ENCODE data around the gene GM2A. TPM values are rescaled to one million over a fixed set of nuclear protein-coding genes. Genes with fewer than 3 reads are reported as not detected.
"Not testable (repeated sequence)": the region's sequence is repeated elsewhere in the genome, so short reads cannot be mapped to it uniquely, and the experiment has no call there.

GM2A gene
- total RNA-seq, 1 experiment from 2014 or later, result 29.4 TPM

DNA sequence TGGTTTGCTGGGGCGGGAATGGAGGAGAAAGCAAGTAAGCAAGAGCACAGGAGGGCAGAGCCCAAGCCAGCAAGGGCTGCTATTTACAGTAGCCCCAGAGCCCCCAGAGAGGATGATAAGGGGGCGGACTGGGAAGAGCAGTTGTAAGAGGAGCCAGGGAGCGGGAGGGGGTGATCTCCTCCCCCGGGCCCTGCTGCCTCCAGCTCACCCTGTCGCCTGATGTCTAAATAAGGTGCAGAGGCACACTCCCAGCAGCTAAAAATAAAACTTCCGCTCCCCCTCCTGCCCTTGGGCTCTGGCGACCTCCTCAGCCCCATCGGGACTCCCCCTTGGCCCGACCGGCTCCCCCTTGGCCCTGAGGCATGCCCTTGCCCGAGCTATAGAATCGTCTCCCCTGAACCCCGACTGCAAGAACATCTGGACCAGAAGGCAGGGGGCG, 14.7 kb upstream of the GM2A start:
- Histone ChIP-seq H3K27me3 (ENCODE audit: control insufficient read depth, insufficient read depth, low read length) (no peaks in the 10 kb centered on the region), H3K4me3 (ENCODE audit: insufficient read depth, low read depth, low read length) (no peak overlapping the region)
- DNase-seq, result peak; percentile 69

DNA sequence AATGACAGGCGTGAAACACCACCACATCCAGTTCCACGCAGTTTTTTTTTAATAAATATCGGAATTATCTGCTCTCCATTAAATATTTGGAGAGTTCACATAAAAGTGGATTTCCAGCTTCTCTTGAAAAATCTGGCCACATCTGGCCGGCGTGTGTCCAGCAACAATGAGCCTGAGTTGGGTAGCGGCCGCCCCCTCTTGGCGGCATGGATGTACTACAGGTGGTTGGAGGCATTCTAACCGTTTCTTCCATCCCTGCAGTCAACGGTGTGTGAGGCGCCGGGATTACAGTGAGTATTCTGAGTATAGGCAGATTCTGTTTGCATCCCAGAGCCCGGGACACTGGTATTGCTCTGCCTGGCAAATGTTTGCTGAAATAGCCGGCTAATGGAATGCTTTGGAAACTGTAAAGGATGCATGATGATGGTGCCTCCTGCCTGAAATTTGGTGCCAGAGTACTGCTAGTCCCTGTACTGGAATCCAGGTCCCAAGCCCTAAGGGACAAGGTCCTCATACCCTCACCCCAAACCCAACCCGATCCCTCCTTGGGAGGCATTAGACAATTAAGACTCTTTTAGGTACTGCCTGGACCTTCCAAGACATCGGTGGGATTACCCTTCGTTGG, 13.6 kb upstream of the GM2A start:
- H3K36me3 ChIP-seq (replicated peaks; ENCODE audit: control insufficient read depth, insufficient read depth, low read length), result no peaks in the 10 kb centered on the region
- H3K27me3 ChIP-seq (ENCODE audit: control insufficient read depth, insufficient read depth, low read length), result no peaks in the 10 kb centered on the region
- peak; percentile 83 for DNase-seq

More for the DNA sequence above, 14.7 kb upstream of the GM2A start:
- H3K36me3 ChIP-seq (replicated peaks; ENCODE audit: control insufficient read depth, insufficient read depth, low read length), result no peaks in the 10 kb centered on the region

DNA sequence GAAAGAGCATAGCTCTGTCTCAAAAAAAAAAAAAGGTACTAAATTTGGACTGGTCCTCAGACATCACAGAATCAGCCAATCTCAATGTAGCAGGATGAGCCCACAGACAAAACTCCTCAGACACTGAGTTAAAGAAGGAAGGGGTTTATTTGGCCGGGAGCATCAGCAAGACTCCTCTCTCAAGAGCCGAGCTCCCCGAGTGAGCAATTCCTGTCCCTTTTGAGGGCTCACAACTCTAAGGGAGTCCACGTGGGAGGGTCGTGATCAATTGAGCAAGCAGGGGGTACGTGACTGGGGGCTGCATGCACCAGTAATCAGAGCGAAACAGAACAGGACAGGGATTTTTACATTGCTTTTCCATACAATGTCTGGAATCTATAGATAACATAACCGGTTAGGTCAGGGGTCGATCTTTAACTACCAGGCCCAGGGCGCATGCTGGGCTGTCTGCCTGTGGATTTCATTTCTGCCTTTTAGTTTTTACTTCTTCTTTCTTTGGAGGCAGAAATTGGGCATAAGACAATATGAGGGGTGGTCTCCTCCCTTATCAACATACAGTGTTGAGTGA, 12.6 kb upstream of the GM2A start:
- H3K36me3 ChIP-seq (replicated peaks; ENCODE audit: control insufficient read depth, insufficient read depth, low read length); H3K4me3 ChIP-seq (ENCODE audit: insufficient read depth, low read depth, low read length); DNase-seq; H3K27me3 ChIP-seq (ENCODE audit: control insufficient read depth, insufficient read depth, low read length): not testable (repeated sequence)

More for the DNA sequence above, 13.6 kb upstream of the GM2A start:
- H3K4me3 ChIP-seq (ENCODE audit: insufficient read depth, low read depth, low read length), result no peak overlapping the region

DNA sequence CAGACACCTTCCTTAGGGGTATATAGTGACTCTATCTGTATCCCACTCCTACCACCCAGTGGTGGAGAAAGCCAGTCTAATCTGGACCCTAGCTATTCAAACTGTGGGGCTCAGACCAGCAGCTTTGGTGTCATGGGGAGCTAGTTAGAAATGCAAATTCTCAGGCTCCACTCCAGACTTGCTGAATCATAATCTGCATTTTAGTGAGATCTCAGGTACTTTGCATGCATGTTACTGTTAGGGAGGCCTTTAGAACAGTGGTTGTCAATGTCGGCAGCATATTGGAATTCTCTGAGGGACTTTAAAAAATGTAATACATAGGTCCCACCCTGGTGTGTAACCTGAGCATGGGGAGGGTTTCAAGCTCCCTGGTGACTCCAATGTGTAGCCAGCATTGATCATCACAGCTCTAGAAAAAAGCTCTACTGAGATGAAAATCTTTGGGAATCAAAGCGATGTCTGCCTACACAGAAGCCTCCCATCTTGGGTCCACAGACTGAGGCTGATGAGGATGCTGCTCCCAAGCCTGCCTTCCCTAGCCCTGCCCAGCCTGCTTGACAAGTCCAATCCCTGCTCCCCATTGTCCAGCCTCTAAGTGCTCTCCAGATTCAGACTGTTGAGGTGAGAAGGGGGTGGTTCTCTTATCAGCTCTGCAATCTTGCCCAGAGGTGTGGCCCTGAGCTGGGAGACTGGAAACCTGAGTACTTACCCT, 11.9 kb upstream of the GM2A start:
- no peaks in the 10 kb centered on the region for H3K27me3 ChIP-seq (ENCODE audit: control insufficient read depth, insufficient read depth, low read length)
- no peak for DNase-seq
- no peak overlapping the region for H3K4me3 ChIP-seq (ENCODE audit: insufficient read depth, low read depth, low read length)
- no peaks in the 10 kb centered on the region for H3K36me3 ChIP-seq (replicated peaks; ENCODE audit: control insufficient read depth, insufficient read depth, low read length)

DNA sequence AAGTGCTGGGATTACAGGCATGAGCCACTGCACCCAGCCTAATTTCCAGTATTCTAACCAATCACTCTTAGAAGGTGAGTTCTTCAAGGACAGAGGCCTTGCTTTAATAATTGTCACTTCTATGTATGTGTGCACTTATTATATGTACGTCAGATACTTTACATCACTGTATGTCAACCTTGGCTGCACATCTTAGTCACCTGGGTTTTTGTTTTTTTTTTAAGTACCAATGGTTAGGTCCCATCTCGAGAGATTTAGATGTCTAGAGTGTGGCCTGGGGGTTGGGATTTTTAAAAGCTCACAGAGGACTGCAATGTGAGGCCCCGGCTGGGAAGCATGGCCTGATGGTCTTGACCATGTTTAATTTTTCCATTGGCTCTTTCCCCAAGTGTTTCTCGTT, 9.9 kb upstream of the GM2A start:
- no peaks in the 10 kb centered on the region for H3K36me3 ChIP-seq (replicated peaks; ENCODE audit: control insufficient read depth, insufficient read depth, low read length)
- no peaks in the 10 kb centered on the region for H3K27me3 ChIP-seq (ENCODE audit: control insufficient read depth, insufficient read depth, low read length)
- H3K4me3 ChIP-seq (ENCODE audit: insufficient read depth, low read depth, low read length), result no peak overlapping the region
- DNase-seq, result no peak

DNA sequence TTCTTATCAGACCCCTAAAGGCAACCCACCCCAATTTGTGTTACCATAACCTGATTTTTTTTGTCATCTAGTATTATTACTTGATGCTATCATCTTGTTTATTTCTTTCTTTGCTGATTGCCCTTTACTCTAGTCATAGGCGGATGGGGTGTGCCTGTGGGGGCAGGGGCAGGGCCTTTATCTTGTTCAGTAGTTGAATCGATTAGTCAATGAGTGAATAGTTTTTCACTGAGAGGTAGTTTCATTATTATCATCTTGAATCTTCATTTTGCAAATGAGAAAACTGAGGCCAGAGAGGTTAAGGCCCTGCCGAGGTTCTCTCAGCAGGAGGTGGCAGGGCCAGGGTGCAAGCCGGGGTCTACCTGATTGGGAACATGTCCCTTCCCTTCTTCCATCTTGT, 9.4 kb upstream of the GM2A start:
- no peaks in the 10 kb centered on the region for H3K27me3 ChIP-seq (ENCODE audit: control insufficient read depth, insufficient read depth, low read length)
- no peak overlapping the region for H3K4me3 ChIP-seq (ENCODE audit: insufficient read depth, low read depth, low read length)
- DNase-seq, result no peak
- H3K36me3 ChIP-seq (replicated peaks; ENCODE audit: control insufficient read depth, insufficient read depth, low read length), result no peaks in the 10 kb centered on the region

DNA sequence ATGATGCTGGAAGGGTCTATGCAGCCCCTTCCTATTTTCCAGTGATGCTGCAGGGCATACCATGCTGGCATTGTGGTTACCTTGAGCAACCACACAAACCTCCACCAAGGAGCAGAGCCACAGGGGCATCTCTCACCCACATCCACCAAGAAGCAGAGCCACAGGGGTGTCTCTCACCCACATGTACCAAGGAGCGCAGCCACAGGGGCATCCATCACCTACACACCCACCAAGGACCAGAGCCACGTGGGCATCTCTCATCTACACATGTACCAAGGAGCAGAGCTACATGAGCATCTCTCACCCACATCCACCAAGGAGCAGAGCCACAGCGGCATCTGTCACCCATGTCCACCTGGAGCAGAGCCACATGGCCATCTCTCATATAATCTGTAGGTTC, 8.8 kb upstream of the GM2A start:
- H3K4me3 ChIP-seq (ENCODE audit: insufficient read depth, low read depth, low read length), result no peak overlapping the region
- DNase-seq, result no peak
- H3K36me3 ChIP-seq (replicated peaks; ENCODE audit: control insufficient read depth, insufficient read depth, low read length), result no peaks in the 10 kb centered on the region
- no peaks in the 10 kb centered on the region for H3K27me3 ChIP-seq (ENCODE audit: control insufficient read depth, insufficient read depth, low read length)

DNA sequence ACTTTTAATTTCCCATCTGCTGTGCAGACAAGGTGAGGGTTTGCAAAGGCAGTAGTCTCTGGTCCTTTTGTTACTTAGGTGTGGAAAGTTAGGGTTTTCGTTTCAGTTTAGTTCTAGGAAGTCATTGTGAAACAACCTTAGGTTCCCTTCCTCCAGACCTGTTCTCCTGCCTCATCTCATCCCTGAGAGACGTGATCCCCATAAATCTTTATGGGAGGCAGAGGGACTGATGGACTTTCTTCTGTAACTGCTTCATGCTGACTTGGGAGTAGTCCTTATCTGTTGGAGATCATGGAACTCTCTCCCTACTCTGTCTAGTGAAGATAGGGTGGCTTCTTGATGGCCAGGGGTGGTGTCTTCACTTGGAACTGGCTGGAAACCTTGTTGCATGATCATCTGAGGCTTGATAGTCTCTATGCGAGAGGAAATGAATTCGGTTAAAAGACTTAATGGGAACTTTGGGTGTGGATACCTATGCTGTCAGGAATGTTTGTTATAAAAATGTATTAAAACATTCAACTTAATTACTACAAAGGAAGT, 7.2 kb upstream of the GM2A start:
- Histone ChIP-seq H3K27me3 (ENCODE audit: control insufficient read depth, insufficient read depth, low read length) (no peaks in the 10 kb centered on the region), H3K36me3 (replicated peaks; ENCODE audit: control insufficient read depth, insufficient read depth, low read length) (no peaks in the 10 kb centered on the region), H3K4me3 (ENCODE audit: insufficient read depth, low read depth, low read length) (no peak overlapping the region)
- DNase-seq, result no peak

DNA sequence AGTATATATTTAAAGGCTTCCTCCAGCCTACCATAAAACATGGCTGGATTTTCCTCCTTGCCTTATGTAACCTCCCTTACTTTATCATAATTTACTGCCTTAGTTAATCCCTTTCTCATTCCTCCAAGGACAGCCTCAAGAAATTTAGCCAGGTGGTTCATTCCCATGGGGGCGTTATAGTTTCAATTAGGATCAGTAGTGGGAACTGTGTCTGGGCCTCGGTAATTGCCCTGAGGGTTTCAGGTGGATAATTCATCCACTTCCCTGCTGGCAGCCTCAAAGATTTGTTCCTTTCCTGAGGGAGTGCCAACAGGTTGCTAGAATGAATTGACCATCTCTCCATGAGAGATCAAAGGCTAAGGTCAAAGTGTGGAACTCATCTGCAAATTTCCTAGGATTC, 4.3 kb upstream of the GM2A start:
- no peak overlapping the region for H3K4me3 ChIP-seq (ENCODE audit: insufficient read depth, low read depth, low read length)
- DNase-seq, result no peak
- no peaks in the 10 kb centered on the region for H3K36me3 ChIP-seq (replicated peaks; ENCODE audit: control insufficient read depth, insufficient read depth, low read length)
- no peaks in the 10 kb centered on the region for H3K27me3 ChIP-seq (ENCODE audit: control insufficient read depth, insufficient read depth, low read length)

DNA sequence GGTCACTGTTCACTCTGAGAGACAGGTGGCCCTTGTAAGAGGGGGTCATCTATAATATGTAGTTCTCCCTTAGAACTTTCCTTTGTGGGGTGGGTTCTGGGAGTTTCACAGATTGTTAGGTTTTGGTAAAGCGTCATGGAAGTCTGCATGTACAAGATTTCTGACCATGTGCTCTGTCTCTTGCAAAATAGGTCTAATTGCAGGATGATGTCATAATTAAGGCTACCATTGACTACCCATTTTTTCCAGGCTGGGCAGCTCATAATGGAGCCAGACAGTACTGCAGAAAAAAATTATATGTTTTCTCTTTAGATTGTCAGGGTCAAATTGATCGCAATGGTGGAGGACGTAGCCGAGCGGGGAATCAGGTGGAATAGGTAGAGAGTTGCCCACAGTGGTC, 3.7 kb upstream of the GM2A start:
- Histone ChIP-seq H3K36me3 (replicated peaks; ENCODE audit: control insufficient read depth, insufficient read depth, low read length) (no peaks in the 10 kb centered on the region), H3K4me3 (ENCODE audit: insufficient read depth, low read depth, low read length) (no peak overlapping the region), H3K27me3 (ENCODE audit: control insufficient read depth, insufficient read depth, low read length) (no peaks in the 10 kb centered on the region)
- no peak for DNase-seq

DNA sequence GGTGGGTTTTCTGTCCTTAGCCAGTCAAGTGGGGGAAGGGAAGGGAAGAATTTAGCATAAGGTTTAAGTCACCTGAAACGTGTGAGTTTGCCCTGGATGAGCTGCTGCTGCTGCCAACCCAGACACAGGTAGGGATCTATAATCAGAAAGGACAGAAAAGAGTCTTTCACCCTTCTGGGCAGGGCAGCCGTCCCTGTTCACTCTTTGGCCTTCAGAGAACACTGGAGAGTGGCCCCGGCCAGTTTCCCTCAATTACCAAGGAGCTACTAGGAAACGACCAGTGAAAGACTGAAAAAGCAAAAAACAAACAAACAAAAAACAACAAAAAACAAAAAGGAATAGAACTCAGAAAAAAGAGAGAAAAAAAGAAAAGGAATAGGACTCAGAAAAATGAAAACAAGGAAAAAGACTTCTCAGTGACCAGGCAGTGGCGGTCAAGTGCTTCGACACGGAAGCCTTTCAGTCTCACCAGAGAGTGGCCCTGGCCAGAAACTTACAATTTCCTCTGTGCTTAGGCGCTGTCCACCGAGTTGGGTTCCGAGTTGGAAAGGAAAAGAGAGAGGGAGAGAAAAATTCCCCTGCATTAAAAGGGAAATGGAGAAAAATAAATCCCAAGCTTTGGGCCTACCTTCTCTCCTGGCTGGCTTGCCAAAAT, 2.5 kb upstream of the GM2A start:
- Histone ChIP-seq H3K4me3 (ENCODE audit: insufficient read depth, low read depth, low read length) (no peak overlapping the region), H3K36me3 (replicated peaks; ENCODE audit: control insufficient read depth, insufficient read depth, low read length) (no peaks in the 10 kb centered on the region), H3K27me3 (ENCODE audit: control insufficient read depth, insufficient read depth, low read length) (no peaks in the 10 kb centered on the region)
- no peak for DNase-seq

DNA sequence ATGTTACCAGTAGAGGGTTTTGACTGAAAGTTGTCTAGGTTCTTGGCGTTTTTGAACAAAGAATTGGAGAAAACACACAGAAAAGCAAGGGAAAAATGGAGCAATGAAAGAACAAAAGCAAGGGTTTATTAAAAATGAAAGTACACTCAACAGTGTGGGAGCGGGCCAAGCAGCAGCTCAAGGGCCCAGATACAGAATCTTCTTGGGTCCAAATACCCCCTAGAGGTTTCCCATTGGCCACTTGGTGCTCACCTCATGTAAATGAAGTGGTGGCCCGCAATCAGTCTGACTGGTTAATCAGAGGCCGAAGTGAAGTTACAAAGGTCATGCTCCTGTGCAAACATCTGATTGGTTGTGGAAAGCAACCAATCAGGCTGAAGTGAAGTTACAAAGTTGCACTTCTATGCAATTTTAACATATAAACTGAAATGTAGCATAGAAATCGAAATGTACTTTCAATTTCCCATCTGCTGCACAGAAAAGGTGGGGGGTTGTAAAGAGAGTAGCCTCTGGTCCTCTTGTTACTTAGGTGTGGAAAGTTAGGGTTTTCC, 1.9 kb upstream of the GM2A start:
- DNase-seq, result no peak
- Histone ChIP-seq H3K27me3 (ENCODE audit: control insufficient read depth, insufficient read depth, low read length) (no peaks in the 10 kb centered on the region), H3K36me3 (replicated peaks; ENCODE audit: control insufficient read depth, insufficient read depth, low read length) (no peaks in the 10 kb centered on the region), H3K4me3 (ENCODE audit: insufficient read depth, low read depth, low read length) (no peak overlapping the region)

DNA sequence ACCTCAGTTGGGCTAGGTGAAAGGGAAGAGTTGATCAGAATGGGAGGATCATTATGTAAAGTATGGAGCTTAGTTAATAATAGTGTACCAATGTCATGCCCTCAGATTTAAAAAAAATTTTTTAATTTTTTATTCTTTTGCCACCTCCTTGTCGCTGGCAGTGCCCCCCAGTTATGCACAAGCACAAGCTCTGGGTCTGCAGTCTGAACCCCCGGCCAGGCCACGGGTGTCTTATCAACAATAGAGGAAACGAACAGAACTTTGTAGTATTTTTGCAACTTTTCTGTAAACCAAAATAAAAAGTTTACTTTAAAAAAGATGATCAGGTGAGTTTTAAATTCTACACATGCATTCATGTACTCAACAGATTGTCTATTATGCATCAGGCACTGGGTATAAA, 1.4 kb upstream of the GM2A start:
- H3K4me3 ChIP-seq (ENCODE audit: insufficient read depth, low read depth, low read length), result no peak overlapping the region
- H3K27me3 ChIP-seq (ENCODE audit: control insufficient read depth, insufficient read depth, low read length), result no peaks in the 10 kb centered on the region
- H3K36me3 ChIP-seq (replicated peaks; ENCODE audit: control insufficient read depth, insufficient read depth, low read length), result no peaks in the 10 kb centered on the region
- no peak for DNase-seq

DNA sequence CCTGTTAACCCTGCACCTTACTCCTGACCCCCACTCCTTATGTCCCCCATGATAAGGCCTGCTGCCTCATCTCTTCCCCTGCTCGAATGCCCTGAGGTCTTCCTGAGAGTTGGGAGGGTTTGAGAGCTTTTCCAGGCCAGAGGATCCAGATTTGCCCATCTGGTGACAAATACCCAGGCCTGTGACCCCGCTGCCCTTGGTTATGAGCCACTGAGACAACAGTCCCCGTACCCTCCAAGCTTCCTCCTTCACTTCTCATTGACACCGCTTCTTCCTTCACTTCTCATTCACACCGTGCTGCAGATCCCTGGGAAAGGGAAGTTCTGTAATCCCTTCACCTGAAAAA, 593 bp downstream of the GM2A start:
- Histone ChIP-seq H3K27me3 (ENCODE audit: control insufficient read depth, insufficient read depth, low read length) (no peaks in the 10 kb centered on the region), H3K4me3 (ENCODE audit: insufficient read depth, low read depth, low read length) (peak overlapping the region; percentile 69), H3K36me3 (replicated peaks; ENCODE audit: control insufficient read depth, insufficient read depth, low read length) (no peaks in the 10 kb centered on the region)
- no peak for DNase-seq

Data from H7 (cell line).